IPS-15b (cell line): ENCODE data around the gene ADGRF5.

Experiments used
- H3K27me3 ChIP-seq: one replicate; pipeline ENCODE4 v1.6.1; 2013; ENCODE audit warnings: low read length; ENCODE audit not compliant: control insufficient read depth, insufficient read depth
- H3K36me3 ChIP-seq: one replicate; pipeline ENCODE4 v1.6.1; 2013; ENCODE audit warnings: low read length; ENCODE audit not compliant: control insufficient read depth, insufficient read depth
- H3K4me1 ChIP-seq: one replicate; pipeline ENCODE4 v1.6.1; 2013; ENCODE audit warnings: mild to moderate bottlenecking, low read length; ENCODE audit not compliant: control insufficient read depth, insufficient read depth
- H3K4me3 ChIP-seq: one replicate; pipeline ENCODE4 v1.5.1; 2013; ENCODE audit warnings: low read depth, low read length
- H3K9ac ChIP-seq: one replicate; pipeline ENCODE4 v1.6.1; 2013; ENCODE audit warnings: low read depth, mild to moderate bottlenecking, low read length
- H3K9me3 ChIP-seq: one replicate; pipeline ENCODE4 v1.6.1; 2013; ENCODE audit warnings: mild to moderate bottlenecking, low read length; ENCODE audit not compliant: control insufficient read depth, insufficient read depth

ADGRF5 gene, protein sequence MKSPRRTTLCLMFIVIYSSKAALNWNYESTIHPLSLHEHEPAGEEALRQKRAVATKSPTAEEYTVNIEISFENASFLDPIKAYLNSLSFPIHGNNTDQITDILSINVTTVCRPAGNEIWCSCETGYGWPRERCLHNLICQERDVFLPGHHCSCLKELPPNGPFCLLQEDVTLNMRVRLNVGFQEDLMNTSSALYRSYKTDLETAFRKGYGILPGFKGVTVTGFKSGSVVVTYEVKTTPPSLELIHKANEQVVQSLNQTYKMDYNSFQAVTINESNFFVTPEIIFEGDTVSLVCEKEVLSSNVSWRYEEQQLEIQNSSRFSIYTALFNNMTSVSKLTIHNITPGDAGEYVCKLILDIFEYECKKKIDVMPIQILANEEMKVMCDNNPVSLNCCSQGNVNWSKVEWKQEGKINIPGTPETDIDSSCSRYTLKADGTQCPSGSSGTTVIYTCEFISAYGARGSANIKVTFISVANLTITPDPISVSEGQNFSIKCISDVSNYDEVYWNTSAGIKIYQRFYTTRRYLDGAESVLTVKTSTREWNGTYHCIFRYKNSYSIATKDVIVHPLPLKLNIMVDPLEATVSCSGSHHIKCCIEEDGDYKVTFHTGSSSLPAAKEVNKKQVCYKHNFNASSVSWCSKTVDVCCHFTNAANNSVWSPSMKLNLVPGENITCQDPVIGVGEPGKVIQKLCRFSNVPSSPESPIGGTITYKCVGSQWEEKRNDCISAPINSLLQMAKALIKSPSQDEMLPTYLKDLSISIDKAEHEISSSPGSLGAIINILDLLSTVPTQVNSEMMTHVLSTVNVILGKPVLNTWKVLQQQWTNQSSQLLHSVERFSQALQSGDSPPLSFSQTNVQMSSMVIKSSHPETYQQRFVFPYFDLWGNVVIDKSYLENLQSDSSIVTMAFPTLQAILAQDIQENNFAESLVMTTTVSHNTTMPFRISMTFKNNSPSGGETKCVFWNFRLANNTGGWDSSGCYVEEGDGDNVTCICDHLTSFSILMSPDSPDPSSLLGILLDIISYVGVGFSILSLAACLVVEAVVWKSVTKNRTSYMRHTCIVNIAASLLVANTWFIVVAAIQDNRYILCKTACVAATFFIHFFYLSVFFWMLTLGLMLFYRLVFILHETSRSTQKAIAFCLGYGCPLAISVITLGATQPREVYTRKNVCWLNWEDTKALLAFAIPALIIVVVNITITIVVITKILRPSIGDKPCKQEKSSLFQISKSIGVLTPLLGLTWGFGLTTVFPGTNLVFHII (N-terminal part only)

DNA sequence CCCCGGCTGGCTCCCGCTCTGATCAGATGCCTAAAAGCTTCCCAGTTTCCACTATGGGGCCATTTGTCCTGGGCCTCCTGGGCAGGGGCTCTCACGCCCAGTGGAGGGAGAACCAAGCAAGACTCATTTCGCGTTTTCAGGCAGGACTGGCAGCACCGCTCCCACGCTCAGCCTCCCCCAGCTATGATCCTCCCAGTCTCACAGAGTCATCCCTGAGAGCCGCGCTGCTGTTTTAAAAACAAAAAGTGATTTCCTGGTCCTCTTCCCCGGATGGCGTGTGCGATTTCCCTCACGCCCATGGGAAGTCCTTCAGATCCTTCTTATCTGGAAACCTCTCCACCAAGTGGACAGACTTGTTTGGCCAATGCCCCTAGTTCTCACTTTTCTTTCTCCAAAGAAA lies at the start of gene ADGRF5:
TSS of gene ADGRF5 (minus strand) at position 208 of the 400 bp plus-strand sequence. CDS start 15,176 bp downstream, outside the sequence.
- Histone ChIP-seq H3K9me3 (no peaks in the 10 kb centered on the region), H3K9ac (no peak within 1 kb of the TSS), H3K4me3 (no peak within 1 kb of the TSS), H3K4me1 (no peaks in the 10 kb centered on the region), H3K27me3 (no peaks in the 10 kb centered on the region), H3K36me3 (no peaks in the 10 kb centered on the region)

DNA sequence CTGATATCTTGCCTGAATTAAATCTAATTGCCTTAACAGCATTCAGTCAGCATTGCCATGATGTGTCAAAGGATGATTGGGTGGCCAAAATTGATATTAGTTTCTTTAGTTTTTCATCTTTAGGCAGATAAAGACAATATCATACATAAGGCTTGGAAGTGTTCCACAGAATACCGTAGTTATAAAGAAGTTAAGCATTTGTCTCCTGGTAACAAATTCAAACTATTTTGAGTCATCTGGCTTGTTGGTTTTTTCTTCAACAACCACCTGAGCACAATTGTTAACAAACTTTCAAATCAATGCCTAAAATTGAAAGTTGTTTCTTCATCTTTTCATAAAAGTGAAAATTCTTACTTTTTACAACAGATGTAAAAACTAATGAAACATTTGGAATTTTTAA lies 47.5 kb upstream of the ADGRF5 start:
- H3K9ac ChIP-seq: no peak overlapping the region
- no peaks in the 10 kb centered on the region for H3K4me1 ChIP-seq
- H3K9me3 ChIP-seq: no peaks in the 10 kb centered on the region
- no peaks in the 10 kb centered on the region for H3K36me3 ChIP-seq
- H3K27me3 ChIP-seq: no peaks in the 10 kb centered on the region
- no peak overlapping the region for H3K4me3 ChIP-seq

DNA sequence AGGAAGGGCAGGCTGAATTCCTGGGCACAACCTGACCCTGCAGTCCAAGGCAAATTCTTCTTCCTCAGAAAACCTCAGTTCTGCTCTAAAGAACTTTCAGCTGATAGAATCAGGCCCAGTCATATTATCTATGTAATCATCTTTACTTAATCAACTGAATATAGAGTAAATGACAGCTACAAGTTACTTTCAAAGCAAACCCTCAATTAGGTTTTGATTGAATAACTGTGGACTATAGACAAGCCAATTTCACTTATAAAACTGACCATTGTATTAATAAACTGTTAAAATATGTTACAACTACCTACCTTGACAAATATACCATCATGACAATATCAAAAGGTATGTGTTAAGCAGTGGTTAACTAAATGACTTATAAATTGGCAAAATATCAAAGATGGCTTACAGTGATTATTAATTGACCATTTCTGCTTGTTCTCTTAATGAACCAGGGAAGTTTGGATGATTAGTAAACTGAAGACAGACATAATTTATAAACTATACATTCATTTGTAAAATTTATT lies 46.1 kb upstream of the ADGRF5 start:
- no peaks in the 10 kb centered on the region for H3K9me3 ChIP-seq

DNA sequence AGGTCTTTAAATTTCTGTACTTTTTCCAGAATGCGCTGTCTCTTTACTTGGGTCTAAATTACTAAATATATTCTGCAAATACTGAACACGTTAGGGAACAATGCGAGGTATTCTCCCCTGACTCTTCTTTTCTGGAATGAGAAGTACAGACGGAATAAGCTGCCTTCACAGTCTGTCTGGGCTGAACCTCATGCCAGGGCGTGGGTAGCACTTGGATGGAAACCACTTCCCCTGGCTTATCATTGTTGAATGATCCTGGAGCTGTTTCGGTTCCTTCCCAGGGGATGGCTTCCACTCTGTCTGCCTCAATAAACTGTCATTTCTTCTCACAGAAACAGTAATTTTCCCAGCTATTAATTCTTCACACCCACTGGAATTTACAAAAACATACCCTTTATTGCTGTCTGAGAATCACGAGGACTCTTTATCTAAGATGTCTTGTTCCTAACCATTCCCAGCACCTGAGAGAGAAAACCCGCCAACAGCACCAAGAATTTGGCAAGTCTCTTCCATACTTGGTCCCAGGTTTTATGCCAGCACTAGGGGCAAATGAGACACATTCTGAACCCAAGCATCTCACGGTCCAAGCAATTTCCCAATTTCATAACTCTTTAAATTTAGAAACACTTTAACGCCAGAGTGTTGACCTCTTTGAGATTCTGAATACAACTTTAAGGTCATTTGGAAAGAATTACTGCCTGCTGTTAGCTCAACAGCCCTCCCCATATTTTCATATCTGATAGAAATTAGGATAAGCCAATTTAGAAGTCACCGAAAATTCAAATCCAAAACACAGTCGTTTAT lies 43.2 kb upstream of the ADGRF5 start:
- H3K4me3 ChIP-seq: no peak overlapping the region
- no peak overlapping the region for H3K9ac ChIP-seq
- H3K36me3 ChIP-seq: no peaks in the 10 kb centered on the region
- no peaks in the 10 kb centered on the region for H3K9me3 ChIP-seq
- H3K4me1 ChIP-seq: no peaks in the 10 kb centered on the region
- H3K27me3 ChIP-seq: no peaks in the 10 kb centered on the region

More for the DNA sequence above, 46.1 kb upstream of the ADGRF5 start:
- Histone ChIP-seq H3K4me3 (no peak overlapping the region), H3K4me1 (no peaks in the 10 kb centered on the region), H3K27me3 (no peaks in the 10 kb centered on the region), H3K36me3 (no peaks in the 10 kb centered on the region), H3K9ac (no peak overlapping the region)

DNA sequence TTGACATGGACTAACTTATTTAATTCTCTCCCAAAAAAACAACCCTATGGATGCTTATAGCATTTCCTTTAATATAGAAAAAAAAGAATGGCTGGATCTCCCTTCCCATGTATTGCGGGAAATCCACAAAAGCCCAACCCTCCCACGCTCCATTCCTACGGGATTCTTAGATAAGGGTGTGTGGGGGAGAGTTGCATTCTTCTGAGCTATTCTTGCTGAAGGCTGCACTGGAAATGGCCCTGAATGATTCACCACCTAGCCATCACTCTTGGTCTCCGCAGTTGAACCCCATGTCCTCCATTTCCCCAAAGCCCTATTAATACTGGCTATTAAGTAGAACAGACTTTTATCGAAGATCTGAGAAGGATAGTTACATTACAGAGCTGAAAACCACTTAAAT lies 41.9 kb upstream of the ADGRF5 start:
- Histone ChIP-seq H3K4me3 (no peak overlapping the region), H3K36me3 (no peaks in the 10 kb centered on the region), H3K27me3 (no peaks in the 10 kb centered on the region), H3K9ac (no peak overlapping the region), H3K4me1 (no peaks in the 10 kb centered on the region), H3K9me3 (no peaks in the 10 kb centered on the region)

DNA sequence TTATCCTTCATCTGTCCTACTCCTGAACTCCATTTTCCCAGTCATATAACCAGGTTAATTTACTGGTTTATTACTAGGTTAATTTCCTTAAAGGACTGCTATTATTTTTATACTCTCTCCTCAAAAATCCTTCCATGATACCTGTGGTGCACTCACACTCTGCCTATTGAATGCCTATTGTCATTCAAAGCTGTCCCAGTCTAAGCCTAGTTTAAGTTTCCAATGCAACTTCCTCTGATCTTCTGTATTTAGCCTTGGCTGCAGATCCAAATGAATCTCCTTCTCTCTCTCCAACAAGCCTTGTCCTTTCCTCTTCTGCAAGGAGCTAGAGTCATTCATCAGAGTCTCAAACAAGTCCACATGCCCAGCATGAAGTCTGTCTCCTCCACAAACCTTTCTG lies 41.3 kb upstream of the ADGRF5 start:
- Histone ChIP-seq H3K4me3 (no peak overlapping the region), H3K9ac (no peak overlapping the region), H3K9me3 (no peaks in the 10 kb centered on the region), H3K4me1 (no peaks in the 10 kb centered on the region), H3K27me3 (no peaks in the 10 kb centered on the region), H3K36me3 (no peaks in the 10 kb centered on the region)

DNA sequence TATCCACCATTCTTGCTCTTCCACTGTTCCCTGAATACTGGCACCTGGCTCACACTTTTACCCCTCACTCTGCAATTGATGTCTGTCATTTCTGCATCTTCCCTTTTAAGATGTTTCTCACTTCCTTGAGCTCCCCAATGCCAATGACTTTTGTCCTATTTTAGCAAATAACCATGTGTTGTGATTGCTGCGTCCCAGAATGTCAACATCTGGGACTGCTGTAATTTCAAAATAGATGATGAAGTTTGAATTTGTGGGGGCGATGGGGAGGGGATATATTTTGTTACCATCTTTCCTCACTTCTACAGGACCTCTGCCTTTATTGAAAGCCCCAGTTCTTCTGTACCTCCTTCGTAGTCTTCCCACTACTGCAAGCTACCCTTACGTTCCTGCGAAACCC lies 40.0 kb upstream of the ADGRF5 start:
- Histone ChIP-seq H3K36me3 (no peaks in the 10 kb centered on the region), H3K9ac (no peak overlapping the region), H3K27me3 (no peaks in the 10 kb centered on the region), H3K4me1 (no peaks in the 10 kb centered on the region), H3K9me3 (no peaks in the 10 kb centered on the region), H3K4me3 (no peak overlapping the region)

DNA sequence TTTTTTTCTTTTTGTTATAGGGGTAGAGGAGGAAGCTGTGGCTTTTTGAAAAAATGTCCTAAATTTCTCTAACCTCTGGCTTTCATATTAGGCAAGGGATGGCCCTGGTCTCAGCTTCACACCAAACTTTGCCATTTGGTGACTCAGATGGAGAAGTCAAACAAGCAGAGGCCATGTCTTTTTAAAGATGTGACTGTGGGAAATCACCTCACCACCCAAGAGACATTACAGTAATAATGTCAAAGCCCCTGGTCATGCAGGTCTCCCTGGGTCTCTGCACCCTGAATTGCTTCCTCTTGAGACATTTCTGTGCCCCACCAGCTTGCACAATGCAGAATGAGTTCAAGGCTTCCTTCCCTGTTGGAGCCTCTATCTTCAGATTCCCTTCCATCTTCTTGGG lies 39.5 kb upstream of the ADGRF5 start:
- Histone ChIP-seq H3K9me3 (no peaks in the 10 kb centered on the region), H3K36me3 (no peaks in the 10 kb centered on the region), H3K27me3 (no peaks in the 10 kb centered on the region), H3K4me1 (no peaks in the 10 kb centered on the region), H3K9ac (no peak overlapping the region), H3K4me3 (no peak overlapping the region)

DNA sequence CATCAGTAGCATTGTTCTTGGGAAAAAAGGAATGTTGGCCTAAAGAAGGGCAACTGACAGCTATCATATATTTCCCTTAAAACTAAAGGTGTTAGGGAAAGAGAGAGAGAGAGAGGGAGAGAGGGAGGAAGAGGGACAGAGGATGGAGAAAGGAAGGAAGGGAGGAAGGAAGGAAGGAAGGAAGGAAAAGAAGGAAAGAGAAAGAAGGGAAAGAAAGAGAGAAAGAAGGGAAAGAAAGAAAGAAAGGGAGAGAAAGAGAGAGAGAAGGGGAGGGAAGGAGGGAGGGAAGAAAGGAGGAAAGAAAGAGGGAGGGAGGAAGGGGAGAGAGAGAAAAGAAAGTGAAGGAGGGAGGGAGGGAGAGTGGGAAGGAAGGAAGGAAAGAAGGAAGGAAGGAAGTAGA lies 37.7 kb upstream of the ADGRF5 start:
- Histone ChIP-seq H3K4me1 (peaks cover 3% of the 10 kb centered on the region), H3K27me3 (no peaks in the 10 kb centered on the region), H3K9ac (no peak overlapping the region), H3K4me3 (no peak overlapping the region), H3K9me3 (no peaks in the 10 kb centered on the region), H3K36me3 (no peaks in the 10 kb centered on the region)

DNA sequence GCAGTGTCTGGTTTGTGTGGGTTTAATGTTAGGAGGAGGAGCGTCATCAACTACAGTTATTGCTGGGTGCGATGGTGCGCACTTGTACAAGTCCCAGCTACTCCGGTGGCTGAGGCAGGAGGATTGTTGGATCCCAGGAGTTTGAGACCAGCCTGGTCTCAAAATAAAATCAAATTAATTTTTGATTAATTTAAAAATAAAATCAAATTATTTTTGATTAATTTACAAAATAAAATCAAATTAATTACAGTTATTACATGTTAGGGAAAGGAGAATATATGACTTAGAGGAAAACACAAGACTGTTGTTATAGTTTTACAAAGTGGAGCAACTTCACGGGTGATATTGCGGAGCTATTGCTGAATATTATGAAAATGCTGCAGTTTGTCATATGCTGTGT lies 34.7 kb upstream of the ADGRF5 start:
- no peaks in the 10 kb centered on the region for H3K27me3 ChIP-seq
- H3K9ac ChIP-seq: no peak overlapping the region
- H3K4me1 ChIP-seq: peaks cover 3% of the 10 kb centered on the region
- no peak overlapping the region for H3K4me3 ChIP-seq
- no peaks in the 10 kb centered on the region for H3K9me3 ChIP-seq
- H3K36me3 ChIP-seq: no peaks in the 10 kb centered on the region
